ENCODE results near the gene HK1. TPM values are rescaled to one million over a fixed set of nuclear protein-coding genes. Genes with fewer than 3 reads are reported as not detected.

Gene HK1
- total RNA-seq, 1 experiment from 2014 or later = 219 TPM

DNA sequence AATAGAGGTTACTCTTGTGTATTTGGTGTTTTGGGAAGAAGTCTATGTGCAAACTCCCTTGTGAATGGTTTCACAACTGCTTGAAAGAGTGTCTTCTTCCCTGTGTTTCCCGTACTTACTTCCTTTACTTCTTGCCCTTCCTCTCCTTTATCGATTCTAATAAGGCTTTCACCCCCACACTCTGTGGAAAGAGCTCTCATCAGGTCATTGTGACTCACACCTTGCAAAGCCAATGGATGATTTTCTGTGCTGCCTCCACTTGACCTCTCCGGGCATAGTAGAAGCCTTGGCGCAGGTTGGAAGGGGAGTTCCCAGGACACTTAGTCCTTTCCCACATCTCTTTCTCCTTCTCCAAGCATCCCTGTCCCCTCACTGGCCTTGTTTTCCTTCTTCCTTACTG lies 166.7 kb downstream of the HK1 start:
- no peak for ATAC-seq
- ChIA-PET POLR2A (no interaction called here), CTCF (interaction anchor here (0.5 kb wide), 1 partner anchor 23 kb away, joined by 3 read pairs; no protein-coding TSS in a partner anchor)
- TF ChIP-seq, protein P1, sequence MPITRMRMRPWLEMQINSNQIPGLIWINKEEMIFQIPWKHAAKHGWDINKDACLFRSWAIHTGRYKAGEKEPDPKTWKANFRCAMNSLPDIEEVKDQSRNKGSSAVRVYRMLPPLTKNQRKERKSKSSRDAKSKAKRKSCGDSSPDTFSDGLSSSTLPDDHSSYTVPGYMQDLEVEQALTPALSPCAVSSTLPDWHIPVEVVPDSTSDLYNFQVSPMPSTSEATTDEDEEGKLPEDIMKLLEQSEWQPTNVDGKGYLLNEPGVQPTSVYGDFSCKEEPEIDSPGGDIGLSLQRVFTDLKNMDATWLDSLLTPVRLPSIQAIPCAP (CRISPR knock-in tag; IDR thresholded peaks at IDR 0.05) = no peak
- TF ChIP-seq, protein P2, sequence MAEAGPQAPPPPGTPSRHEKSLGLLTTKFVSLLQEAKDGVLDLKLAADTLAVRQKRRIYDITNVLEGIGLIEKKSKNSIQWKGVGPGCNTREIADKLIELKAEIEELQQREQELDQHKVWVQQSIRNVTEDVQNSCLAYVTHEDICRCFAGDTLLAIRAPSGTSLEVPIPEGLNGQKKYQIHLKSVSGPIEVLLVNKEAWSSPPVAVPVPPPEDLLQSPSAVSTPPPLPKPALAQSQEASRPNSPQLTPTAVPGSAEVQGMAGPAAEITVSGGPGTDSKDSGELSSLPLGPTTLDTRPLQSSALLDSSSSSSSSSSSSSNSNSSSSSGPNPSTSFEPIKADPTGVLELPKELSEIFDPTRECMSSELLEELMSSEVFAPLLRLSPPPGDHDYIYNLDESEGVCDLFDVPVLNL (CRISPR knock-in tag; IDR thresholded peaks at IDR 0.05; ENCODE audit: borderline replicate concordance, low read depth) = no peak
- TF ChIP-seq, protein P3, sequence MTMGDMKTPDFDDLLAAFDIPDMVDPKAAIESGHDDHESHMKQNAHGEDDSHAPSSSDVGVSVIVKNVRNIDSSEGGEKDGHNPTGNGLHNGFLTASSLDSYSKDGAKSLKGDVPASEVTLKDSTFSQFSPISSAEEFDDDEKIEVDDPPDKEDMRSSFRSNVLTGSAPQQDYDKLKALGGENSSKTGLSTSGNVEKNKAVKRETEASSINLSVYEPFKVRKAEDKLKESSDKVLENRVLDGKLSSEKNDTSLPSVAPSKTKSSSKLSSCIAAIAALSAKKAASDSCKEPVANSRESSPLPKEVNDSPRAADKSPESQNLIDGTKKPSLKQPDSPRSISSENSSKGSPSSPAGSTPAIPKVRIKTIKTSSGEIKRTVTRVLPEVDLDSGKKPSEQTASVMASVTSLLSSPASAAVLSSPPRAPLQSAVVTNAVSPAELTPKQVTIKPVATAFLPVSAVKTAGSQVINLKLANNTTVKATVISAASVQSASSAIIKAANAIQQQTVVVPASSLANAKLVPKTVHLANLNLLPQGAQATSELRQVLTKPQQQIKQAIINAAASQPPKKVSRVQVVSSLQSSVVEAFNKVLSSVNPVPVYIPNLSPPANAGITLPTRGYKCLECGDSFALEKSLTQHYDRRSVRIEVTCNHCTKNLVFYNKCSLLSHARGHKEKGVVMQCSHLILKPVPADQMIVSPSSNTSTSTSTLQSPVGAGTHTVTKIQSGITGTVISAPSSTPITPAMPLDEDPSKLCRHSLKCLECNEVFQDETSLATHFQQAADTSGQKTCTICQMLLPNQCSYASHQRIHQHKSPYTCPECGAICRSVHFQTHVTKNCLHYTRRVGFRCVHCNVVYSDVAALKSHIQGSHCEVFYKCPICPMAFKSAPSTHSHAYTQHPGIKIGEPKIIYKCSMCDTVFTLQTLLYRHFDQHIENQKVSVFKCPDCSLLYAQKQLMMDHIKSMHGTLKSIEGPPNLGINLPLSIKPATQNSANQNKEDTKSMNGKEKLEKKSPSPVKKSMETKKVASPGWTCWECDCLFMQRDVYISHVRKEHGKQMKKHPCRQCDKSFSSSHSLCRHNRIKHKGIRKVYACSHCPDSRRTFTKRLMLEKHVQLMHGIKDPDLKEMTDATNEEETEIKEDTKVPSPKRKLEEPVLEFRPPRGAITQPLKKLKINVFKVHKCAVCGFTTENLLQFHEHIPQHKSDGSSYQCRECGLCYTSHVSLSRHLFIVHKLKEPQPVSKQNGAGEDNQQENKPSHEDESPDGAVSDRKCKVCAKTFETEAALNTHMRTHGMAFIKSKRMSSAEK (CRISPR knock-in tag; IDR thresholded peaks at IDR 0.05; ENCODE audit: borderline replicate concordance) = no peak
- TF ChIP-seq, protein P4, sequence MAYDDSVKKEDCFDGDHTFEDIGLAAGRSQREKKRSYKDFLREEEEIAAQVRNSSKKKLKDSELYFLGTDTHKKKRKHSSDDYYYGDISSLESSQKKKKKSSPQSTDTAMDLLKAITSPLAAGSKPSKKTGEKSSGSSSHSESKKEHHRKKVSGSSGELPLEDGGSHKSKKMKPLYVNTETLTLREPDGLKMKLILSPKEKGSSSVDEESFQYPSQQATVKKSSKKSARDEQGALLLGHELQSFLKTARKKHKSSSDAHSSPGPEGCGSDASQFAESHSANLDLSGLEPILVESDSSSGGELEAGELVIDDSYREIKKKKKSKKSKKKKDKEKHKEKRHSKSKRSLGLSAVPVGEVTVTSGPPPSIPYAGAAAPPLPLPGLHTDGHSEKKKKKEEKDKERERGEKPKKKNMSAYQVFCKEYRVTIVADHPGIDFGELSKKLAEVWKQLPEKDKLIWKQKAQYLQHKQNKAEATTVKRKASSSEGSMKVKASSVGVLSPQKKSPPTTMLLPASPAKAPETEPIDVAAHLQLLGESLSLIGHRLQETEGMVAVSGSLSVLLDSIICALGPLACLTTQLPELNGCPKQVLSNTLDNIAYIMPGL (CRISPR knock-in tag; IDR thresholded peaks at IDR 0.05) = no peak
- TF ChIP-seq ZNF263 (CRISPR knock-in tag; IDR thresholded peaks at IDR 0.05; ENCODE audit: low read depth) (no peak), EMX1 (CRISPR knock-in tag; IDR thresholded peaks at IDR 0.05) (no peak), JUN (CRISPR knock-in tag; IDR thresholded peaks at IDR 0.05) (no peak), PRRX2 (CRISPR knock-in tag; IDR thresholded peaks at IDR 0.05) (no peak), NR2C2 (CRISPR knock-in tag; IDR thresholded peaks at IDR 0.05) (no peak), ZBTB21 (CRISPR knock-in tag; IDR thresholded peaks at IDR 0.05; ENCODE audit: borderline replicate concordance) (no peak), RORB (CRISPR knock-in tag; IDR thresholded peaks at IDR 0.05) (no peak), TP53 (CRISPR knock-in tag; IDR thresholded peaks at IDR 0.05) (no peak), ETV6 (CRISPR knock-in tag; IDR thresholded peaks at IDR 0.05) (no peak)
- TF ChIP-seq, protein P5, sequence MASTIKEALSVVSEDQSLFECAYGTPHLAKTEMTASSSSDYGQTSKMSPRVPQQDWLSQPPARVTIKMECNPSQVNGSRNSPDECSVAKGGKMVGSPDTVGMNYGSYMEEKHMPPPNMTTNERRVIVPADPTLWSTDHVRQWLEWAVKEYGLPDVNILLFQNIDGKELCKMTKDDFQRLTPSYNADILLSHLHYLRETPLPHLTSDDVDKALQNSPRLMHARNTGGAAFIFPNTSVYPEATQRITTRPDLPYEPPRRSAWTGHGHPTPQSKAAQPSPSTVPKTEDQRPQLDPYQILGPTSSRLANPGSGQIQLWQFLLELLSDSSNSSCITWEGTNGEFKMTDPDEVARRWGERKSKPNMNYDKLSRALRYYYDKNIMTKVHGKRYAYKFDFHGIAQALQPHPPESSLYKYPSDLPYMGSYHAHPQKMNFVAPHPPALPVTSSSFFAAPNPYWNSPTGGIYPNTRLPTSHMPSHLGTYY (CRISPR knock-in tag; IDR thresholded peaks at IDR 0.05) = no peak
- TF ChIP-seq, protein P6, sequence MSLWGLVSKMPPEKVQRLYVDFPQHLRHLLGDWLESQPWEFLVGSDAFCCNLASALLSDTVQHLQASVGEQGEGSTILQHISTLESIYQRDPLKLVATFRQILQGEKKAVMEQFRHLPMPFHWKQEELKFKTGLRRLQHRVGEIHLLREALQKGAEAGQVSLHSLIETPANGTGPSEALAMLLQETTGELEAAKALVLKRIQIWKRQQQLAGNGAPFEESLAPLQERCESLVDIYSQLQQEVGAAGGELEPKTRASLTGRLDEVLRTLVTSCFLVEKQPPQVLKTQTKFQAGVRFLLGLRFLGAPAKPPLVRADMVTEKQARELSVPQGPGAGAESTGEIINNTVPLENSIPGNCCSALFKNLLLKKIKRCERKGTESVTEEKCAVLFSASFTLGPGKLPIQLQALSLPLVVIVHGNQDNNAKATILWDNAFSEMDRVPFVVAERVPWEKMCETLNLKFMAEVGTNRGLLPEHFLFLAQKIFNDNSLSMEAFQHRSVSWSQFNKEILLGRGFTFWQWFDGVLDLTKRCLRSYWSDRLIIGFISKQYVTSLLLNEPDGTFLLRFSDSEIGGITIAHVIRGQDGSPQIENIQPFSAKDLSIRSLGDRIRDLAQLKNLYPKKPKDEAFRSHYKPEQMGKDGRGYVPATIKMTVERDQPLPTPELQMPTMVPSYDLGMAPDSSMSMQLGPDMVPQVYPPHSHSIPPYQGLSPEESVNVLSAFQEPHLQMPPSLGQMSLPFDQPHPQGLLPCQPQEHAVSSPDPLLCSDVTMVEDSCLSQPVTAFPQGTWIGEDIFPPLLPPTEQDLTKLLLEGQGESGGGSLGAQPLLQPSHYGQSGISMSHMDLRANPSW (CRISPR knock-in tag; conservative IDR thresholded peaks at IDR 0.05; ENCODE audit: low read depth) = no peak
- peaks cover 3% of the 10 kb centered on the region; the same call in 1 of the 2 replicates for H3K9me3 Mint-ChIP-seq
- H3K36me3 Mint-ChIP-seq = no peaks in the 10 kb centered on the region
- no peak for DNase-seq (ENCODE audit: low spot score)
- H3K4me1 Mint-ChIP-seq = peaks cover 5% of the 10 kb centered on the region; the same call in 1 of the 2 replicates
- peaks cover 48% of the 10 kb centered on the region for H3K27me3 Mint-ChIP-seq (ENCODE audit: low read depth)
- H3K4me3 Mint-ChIP-seq = no peak overlapping the region
- H3K27ac Mint-ChIP-seq = no peak overlapping the region
